GM18873 (cell line): ENCODE results near the gene CAMK1.
A peak's percentile ranks its signal among the peaks of the same experiment; 100 is the strongest.

Experiments
- ATAC-seq: cut with Tn5 transposase; IDR thresholded peaks from one replicate; pipeline ENCODE4 v1.9.1; 2021; ENCODE audit warnings: mild to moderate bottlenecking, moderate library complexity, moderate number of reproducible peaks; ENCODE audit not compliant: unreplicated experiment, low FRiP score

The CAMK1 gene

DNA sequence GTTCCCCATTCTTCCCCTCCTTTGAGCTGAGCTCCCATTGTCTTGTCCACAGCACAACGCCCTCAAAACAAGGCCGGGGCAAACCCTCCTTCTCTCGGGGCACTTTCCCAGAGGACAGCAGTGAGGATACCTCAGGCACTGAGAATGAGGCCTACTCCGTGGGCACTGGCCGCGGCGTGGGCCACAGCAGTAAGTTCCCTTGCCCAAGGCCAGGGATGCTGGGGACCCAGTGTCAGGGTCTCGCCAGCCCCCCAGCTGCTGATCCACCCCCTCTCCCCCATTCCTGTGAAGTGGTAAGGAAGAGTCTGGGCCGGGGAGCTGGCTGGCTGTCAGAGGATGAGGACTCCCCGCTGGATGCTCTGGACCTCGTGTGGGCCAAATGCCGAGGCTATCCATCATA lies 24.2 kb downstream of the CAMK1 start:
- no peak for ATAC-seq

GRCh38 chr3:9744162-9744561 lies 25.6 kb downstream of the CAMK1 start:
- ATAC-seq = no peak

GRCh38 chr3:9743548-9743947 lies 26.2 kb downstream of the CAMK1 start:
- no peak for ATAC-seq

DNA sequence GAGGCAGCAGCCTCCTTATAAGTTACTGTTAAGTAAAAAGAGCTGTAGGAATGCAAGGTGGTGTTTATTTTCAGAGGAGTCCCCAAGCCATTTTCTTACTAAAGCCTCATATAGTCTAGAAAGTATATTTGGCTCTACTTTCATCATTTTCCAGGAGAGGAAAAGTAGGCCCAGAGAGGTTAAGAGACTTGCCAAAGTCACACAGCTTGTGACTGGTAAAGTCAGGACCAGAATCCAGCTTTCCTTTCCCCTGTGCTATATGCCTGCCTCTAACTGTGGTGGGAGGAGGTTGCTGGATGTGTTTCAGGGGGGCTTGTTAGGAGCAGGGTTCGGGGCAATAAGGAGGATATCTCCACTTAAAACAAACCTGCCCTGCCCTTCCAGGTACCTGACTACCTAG lies 27.2 kb downstream of the CAMK1 start:
- no peak for ATAC-seq

DNA sequence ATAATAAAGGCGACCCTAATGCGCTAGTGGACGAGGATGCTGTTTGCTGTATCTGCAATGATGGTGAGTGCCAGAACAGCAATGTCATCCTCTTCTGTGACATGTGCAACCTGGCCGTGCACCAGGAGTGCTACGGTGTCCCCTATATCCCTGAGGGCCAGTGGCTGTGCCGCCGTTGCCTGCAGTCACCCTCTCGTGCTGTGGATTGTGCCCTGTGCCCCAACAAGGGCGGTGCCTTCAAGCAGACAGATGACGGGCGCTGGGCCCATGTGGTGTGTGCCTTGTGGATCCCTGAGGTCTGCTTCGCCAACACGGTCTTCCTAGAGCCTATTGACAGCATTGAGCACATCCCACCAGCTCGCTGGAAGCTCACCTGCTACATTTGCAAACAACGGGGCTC lies 30.6 kb downstream of the CAMK1 start:
- ATAC-seq = no peak

DNA sequence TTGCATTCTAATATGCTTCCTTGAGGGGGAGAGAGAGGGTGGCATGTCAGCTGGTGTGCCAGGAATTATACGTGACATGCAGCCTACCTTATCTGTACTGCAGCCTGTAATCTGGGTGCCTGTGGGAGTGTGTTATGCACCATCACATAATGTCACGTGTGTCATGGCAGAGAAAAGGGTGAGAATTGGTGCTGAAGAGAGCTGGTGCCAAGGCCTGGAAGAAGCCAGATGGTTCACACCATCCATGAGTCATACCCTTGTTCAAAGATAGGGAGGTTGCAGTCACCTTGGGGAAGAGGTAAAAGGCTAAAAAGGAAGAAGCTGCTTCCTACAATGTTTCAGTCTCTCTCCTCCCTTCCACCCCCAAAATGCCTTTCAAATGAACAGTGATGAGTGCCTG lies 32.9 kb downstream of the CAMK1 start:
- no peak for ATAC-seq

GRCh38 chr3:9732740-9733115 lies 37.0 kb downstream of the CAMK1 start:
- ATAC-seq = no peak

DNA sequence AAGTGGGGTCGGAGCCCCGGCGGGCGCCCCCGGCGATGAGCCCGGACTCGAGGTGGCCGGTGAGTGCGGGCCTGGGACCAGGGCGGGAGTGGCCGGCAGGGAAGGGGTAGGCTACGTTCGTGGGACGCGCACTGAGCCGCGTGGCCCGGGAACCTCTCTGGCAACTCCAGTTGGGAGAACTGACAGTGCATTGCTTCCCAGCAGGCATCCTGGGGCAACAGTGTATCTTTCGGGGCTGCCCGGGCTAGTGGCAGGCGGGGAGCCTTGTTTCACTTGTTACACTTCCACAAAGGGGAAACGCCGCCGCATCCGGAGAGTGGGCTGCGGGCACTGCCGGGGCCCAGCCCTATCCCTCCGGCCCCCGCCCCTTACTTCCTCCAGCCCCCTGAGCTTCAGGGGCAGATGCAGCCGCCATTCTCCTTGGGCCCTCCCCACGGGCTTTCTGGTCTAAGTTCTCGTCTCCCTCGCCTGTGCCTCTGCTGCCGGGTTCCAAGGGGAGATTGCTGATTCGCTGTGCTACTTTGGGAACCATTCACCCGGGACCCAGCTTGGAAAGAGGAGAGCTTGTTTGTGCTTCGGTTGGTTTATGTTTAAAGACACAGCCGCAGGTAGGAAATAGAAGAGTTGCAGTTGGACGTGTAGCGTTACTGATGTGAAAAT lies 37.5 kb downstream of the CAMK1 start:
- no peak for ATAC-seq

DNA sequence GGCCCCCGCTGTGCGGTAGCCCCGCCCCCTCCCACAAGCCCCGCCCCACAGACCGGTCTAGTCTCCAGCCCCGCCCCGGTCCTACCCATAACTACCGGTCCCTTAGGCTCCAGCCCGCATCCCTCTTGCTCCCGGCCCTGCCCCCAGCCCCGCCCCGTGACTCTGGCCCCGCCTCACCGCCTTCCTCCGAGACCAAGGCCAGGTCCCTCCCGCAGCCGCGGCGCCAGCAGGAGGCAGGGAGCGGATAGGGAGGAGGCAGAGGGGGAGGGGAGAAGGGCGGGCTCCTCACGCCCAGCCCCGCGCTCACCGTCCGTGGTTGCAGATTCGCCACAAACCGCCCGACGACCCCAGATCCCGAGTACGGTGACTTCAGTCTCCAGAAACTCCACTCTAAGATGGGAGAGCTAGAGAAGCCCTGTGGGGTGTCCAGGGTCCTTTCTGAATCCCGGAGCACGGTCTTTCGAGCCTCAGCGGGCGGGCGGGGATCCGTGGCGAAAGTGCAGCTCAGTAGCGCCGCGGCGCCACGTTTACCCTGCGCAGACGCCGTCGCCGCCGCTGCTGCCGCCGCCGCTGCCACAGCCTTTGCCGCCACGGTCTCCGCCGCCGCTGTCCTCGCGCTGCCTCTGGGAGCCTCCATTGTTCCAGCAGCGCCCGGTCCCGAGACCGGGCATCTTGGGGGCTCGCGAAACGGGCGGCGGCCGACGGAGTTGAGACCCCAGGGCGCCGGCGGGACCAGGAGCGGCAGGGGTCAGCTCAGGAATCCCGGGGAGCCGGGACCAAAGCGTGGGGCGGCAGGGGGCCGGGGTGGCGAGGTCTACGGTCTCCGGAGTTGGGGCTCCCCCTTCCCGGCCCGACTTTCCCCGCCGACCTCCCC lies 38.3 kb downstream of the CAMK1 start, which contains the start of gene BRPF1:
Gene BRPF1 (plus strand): TSS at position 530 of the 874 bp plus-strand sequence. CDS start 2,406 bp downstream, outside the sequence.
- peak; percentile 71 for ATAC-seq

- ATAC-seq = peak; percentile 38
Measured at GRCh38 chr3:9730657-9731205, 39.0 kb downstream of the CAMK1 start.

GRCh38 chr3:9729419-9729818 lies 40.3 kb downstream of the CAMK1 start:
- no peak for ATAC-seq

DNA sequence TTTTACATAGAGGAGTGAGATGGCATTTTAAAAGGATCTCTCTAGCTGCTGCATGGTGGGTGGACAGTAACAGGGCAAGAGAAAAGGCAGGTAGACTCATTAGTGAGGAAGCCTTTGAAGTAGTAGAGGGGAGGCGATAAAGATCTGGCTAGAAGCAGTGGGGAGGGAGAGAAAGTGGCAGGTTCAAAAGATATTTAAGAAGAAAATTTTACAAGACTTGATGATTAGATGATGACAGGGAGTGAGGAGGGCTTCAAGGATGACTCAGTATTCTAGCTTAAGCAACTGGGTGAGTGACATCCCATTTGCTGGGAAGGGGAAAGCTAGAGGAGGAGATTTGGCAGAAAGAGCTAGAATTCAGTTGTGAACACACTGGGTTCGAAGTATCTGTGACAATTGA lies 42.0 kb downstream of the CAMK1 start:
- no peak for ATAC-seq

GRCh38 chr3:9727041-9727595 lies 42.6 kb downstream of the CAMK1 start:
- no peak for ATAC-seq

GRCh38 chr3:9725775-9726515 lies 43.8 kb downstream of the CAMK1 start:
- ATAC-seq = no peak

- no peak for ATAC-seq
Measured at GRCh38 chr3:9721700-9722060, 48.1 kb downstream of the CAMK1 start.

DNA sequence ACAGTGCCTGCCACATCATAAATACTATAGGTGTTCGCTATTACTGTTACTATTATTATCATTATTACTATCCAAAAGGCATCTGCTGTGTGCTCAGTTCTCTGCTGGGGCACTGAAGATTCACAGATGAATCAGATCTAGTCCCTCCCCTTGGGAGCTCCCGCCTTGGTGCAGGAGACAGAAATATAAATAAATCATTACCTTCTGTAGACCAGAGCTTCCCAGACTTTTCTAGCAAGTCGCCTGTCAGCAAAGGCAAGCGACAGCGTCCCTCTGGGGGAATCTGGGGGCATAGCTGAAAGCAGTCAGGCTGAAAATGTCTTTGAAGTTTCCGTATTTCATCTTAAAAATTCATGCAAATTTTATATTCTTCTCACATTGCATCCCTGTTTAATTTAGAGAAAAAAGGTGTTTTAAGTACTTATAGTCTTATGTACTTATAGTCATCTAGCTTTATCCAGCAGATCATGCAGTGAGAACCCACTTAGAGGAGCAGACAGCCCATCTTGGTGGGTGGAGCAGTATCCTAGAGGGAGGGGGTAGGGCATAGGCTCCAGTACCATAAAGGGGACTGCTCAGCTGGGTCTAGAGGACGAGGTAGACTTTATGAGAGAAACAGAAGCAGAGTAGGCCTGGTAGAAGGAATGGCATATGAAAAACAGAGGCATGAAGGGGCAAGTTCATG lies 48.6 kb downstream of the CAMK1 start:
- ATAC-seq = no peak

- ATAC-seq = no peak
Measured at GRCh38 chr3:9718118-9718517, 51.6 kb downstream of the CAMK1 start.

- ATAC-seq = no peak
Measured at GRCh38 chr3:9717563-9717962, 52.2 kb downstream of the CAMK1 start.

DNA sequence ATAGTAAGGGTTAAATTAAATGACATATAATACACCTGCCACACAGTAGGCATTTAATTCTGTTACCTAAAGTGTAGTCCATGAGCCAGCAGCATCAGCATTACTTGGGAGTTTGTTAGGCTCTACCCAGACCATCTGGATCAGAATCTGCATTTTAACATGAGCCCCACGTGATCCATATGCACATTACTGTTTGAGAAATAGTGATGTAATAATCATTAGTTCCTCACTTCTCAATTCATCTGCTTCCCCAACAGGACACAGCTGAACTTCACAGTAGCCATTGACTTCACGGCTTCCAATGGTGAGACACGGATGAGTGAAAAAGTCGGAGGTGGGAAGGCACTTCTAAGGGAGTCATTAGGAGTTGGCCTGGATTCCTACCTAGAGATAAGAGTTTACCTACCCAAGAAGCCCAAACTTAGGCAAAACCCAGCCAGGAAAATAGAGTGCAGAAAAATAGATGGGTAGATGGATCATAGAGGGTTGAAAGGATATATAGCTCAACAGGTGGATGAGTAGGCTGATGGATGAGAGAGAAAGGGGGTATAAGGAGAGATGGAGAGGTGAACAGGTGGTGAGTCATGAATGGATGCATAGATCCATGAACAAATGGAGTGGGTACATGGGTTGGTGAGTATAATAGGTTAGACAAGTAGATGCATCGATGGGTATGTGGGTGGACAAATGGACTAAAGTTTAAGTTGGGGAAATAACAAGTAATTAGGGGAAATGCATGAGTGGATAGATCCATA lies 52.8 kb downstream of the CAMK1 start:
- no peak for ATAC-seq
